GM20431 (cell line): ENCODE measurements around the gene HMCN2.

Source experiments
- in situ Hi-C: fragments of 300-500 bp; cut with MseI, MboI; formaldehyde crosslinking; loops from one replicate; pipeline ENCODE4 v1.15.0; 2020; ENCODE audit warnings: low sequenced_read_pairs; ENCODE audit not compliant: unreplicated experiment

The HMCN2 gene

GRCh38 chr9:130402243-130402642 lies 136.7 kb downstream of the HMCN2 start:
- in situ Hi-C loops: no loop called here

- in situ Hi-C loops: no loop called here
Measured at GRCh38 chr9:130402645-130403440, 137.3 kb downstream of the HMCN2 start.

- in situ Hi-C loops: no loop called here
Measured at GRCh38 chr9:130405657-130406257, 140.2 kb downstream of the HMCN2 start.

- in situ Hi-C loops: no loop called here
Measured at GRCh38 chr9:130406278-130406895, 140.8 kb downstream of the HMCN2 start.

- in situ Hi-C loops: no loop called here
Measured at GRCh38 chr9:130407916-130408663, 142.5 kb downstream of the HMCN2 start.

- in situ Hi-C loops: no loop called here
Measured at GRCh38 chr9:130408669-130409068, 143.1 kb downstream of the HMCN2 start.

GRCh38 chr9:130409246-130409645 lies 143.7 kb downstream of the HMCN2 start:
- in situ Hi-C loops: no loop called here

- in situ Hi-C loops: no loop called here
Measured at GRCh38 chr9:130410443-130410842, 144.9 kb downstream of the HMCN2 start.

- in situ Hi-C loops: no loop called here
Measured at GRCh38 chr9:130411566-130411915, 146.0 kb downstream of the HMCN2 start.

- in situ Hi-C loops: no loop called here
Measured at GRCh38 chr9:130414081-130414731, 148.6 kb downstream of the HMCN2 start.

GRCh38 chr9:130414910-130415746 lies 149.6 kb downstream of the HMCN2 start:
- in situ Hi-C loops: no loop called here

- in situ Hi-C loops: no loop called here
Measured at GRCh38 chr9:130417602-130418001, 152.0 kb downstream of the HMCN2 start.

GRCh38 chr9:130418776-130419175 lies 153.2 kb downstream of the HMCN2 start:
- in situ Hi-C loops: no loop called here

- in situ Hi-C loops: no loop called here
Measured at GRCh38 chr9:130419521-130420035, 154.0 kb downstream of the HMCN2 start.

- in situ Hi-C loops: no loop called here
Measured at GRCh38 chr9:130421154-130421801, 155.7 kb downstream of the HMCN2 start.

- in situ Hi-C loops: no loop called here
Measured at GRCh38 chr9:130421802-130422276, 156.3 kb downstream of the HMCN2 start.

GRCh38 chr9:130422546-130422945 lies 157.0 kb downstream of the HMCN2 start:
- in situ Hi-C loops: no loop called here

GRCh38 chr9:130423272-130423671 lies 157.7 kb downstream of the HMCN2 start:
- in situ Hi-C loops: no loop called here
